NB4 (cell line): ENCODE data around the gene SLC43A3.

Experiments used
- CTCF ChIP-seq: IDR thresholded peaks from one replicate; pipeline ENCODE4 v1.5.1; 2012; ENCODE audit warnings: low read depth, low read length
- POLR2A ChIP-seq: IDR thresholded peaks from 2 replicates; pipeline ENCODE4 v1.6.1; 2011; ENCODE audit warnings: mild to moderate bottlenecking; ENCODE audit not compliant: insufficient read length; ENCODE audit errors: extremely low read depth

GRCh38 chr11:57395905-57396623, 30.9 kb downstream of the SLC43A3 start:
- TF ChIP-seq CTCF (no peak), POLR2A (no peak)
